Measurements from ENCODE around the gene HOXD9.

Gene HOXD9

GRCh38 chr2:176122683-176123410 is at the start of gene HOXD9:
TSS of gene HOXD9 (plus strand) at chr2:176122719. CDS start at chr2:176122769, 50 bp downstream.
- no peak for DNase-seq (ENCODE audit: low read depth, low spot score)

DNA sequence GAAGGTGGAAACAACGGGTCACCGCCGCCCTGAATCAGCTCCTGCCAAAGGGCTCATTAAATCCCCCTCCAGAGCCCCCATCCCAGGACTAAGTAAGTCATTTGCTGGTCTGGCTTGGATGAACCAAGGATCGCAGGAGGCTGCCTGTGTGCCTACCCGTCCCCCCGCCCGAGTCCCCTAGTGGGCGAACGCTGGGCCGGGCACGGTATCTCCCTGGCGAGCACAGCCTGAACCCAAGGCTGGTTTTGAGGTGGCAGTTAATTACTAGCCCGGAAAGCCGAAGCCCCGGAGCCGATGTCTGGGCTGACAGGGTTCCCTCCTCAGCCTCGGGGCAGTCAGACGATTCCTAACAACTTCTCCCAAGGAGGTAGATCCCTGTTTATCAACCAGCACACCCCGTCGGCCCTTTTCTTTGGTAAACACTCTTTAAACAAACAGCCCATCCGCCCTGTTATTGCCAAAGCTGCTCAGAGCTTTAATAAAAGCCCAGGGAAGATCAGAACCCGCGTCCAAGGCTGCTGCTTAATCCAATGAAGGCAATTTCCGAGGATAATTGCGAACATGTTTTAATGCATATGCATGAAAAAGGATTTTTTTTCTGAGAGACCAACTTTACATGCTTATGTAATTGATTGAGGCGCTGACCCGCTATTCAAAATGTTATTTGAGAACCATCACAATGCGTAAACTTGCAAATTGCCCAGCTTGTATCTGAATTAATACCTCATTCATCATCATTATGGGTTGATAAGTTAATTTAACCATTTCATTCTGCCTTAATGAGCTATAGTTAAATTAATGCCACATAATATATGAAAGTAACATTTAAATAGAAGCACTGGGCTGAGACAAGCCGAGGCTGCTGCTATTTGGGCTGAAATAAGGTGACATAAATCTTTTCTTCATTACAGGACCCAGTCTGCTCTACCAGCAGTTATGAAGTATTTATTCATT is 49.3 kb upstream of the HOXD9 start:
- no peak for DNase-seq (ENCODE audit: low read depth, low spot score)

- DNase-seq (ENCODE audit: low read depth, low spot score): no peak
Measured at GRCh38 chr2:176074919-176075425, 47.5 kb upstream of the HOXD9 start.

DNA sequence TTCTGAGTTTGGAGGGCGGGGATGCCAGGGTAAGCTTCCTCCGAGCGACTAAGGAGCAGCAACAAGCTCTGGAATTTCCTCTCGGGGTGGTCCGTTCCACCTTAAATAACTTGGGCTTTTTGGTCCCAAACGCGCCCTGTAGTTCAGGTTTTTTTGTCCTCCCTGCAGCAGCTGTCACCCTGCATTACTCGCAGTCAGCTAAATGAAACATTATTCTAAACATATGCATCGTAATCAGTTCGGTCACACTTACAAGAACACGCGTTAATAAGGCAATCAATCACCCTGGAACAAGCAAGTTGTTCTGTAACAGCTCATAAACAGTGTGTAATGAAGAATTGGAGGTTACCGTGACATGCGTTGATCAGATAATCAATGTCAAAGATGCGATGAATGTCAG is 47.0 kb upstream of the HOXD9 start:
- DNase-seq (ENCODE audit: low read depth, low spot score): no peak

GRCh38 chr2:176076063-176076462 is 46.5 kb upstream of the HOXD9 start:
- no peak for DNase-seq (ENCODE audit: low read depth, low spot score)

- DNase-seq (ENCODE audit: low read depth, low spot score): no peak
Measured at GRCh38 chr2:176076796-176077195, 45.7 kb upstream of the HOXD9 start.

- DNase-seq (ENCODE audit: low read depth, low spot score): no peak
Measured at GRCh38 chr2:176078541-176079284, 43.8 kb upstream of the HOXD9 start.

DNA sequence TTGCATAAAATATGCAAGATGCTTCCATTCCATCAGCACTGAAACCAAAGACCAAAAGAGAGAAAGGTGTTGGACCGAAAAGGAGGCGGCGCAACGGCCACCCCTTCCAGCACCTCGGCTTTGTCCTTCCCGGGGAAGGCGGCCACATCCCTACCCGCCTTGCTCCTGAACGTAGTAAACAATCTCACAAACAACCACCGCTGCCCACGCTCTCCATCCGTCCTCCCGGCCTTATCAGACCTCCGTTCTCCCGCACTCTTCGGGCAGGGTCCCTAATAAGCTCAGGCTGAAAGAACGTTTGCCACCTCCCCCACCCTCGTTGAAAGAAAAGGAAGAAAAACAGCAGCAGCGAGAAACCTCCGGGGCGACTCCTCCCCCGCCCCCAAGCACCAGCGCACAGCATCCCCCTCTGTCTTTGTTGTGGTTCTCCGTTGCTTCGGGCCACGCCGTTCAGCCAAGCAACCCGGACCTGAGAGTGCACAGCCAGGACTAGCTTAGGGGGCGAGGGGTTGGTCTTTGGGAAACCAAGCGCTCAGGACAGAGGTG is 43.2 kb upstream of the HOXD9 start:
- no peak for DNase-seq (ENCODE audit: low read depth, low spot score)

GRCh38 chr2:176079831-176080539 is 42.5 kb upstream of the HOXD9 start:
- DNase-seq (ENCODE audit: low read depth, low spot score): no peak

DNA sequence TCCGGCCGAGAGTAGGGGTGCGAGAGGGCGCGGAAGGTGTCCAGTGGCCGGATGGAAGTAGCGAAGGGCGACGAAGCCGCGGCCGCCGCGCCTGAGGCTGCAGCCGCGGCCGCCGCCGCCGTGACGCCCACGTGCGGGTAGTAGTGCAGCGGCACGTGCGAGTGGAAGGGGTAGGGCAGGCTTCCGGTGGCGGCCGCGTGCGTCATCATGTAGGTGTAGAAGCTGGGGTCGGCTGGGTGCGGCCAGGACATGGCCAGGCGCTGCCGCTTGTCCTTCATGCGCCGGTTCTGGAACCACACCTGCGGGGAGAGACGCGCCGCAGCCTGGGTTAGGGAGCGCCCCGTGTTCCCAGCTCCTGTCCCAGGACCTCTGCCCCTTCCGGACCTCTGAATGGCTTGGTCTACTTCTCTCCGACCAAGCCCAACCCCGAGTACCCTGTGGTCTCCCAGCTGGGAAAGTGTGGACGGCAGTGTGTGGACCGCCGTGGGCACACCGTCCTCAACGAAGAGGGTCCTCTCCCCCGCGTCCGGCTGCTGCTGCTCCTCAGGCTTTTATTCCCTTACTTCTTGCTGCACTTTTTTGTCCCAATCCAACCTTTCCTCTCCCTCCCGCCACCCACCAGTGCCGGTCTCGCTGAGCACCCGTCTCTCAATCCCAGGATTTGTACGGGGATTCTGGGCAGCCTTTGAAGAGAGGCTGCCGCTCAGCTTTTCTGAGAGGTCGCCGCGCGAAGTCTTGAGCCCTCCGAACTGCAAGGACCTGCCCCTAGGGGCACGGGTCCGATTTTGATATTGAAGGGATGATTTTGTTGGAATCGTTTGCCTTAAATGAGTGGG is 41.8 kb upstream of the HOXD9 start:
- DNase-seq (ENCODE audit: low read depth, low spot score): no peak

- DNase-seq (ENCODE audit: low read depth, low spot score): no peak
Measured at GRCh38 chr2:176081376-176081836, 41.1 kb upstream of the HOXD9 start.

GRCh38 chr2:176081837-176082524 is 40.5 kb upstream of the HOXD9 start:
- DNase-seq (ENCODE audit: low read depth, low spot score): no peak

- DNase-seq (ENCODE audit: low read depth, low spot score): no peak
Measured at GRCh38 chr2:176082525-176082823, 40.0 kb upstream of the HOXD9 start.

- no peak for DNase-seq (ENCODE audit: low read depth, low spot score)
Measured at GRCh38 chr2:176082824-176083751, 39.4 kb upstream of the HOXD9 start.

DNA sequence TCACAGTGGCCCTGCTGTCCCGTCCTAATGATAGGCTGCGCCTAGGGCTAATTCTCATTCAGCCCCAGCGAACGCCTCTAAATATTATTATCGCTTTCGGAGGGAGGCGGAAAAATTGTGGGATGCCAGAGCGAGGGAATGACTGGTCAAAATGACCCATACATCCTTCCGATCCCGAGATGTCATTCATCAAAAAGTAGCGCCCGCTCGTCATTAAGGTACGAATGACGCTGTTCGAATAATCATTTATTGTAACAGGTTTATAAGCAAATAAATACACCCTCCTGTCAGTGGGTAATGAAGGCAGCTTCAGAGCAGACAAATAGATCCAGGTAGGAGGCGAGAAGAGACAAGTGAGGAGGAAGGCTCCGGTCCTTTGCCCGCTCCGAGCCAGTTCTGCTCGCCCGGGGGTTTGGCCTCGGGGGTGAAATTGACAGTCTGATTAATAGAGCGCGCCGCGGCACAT is 38.7 kb upstream of the HOXD9 start, which contains the start of gene EVX2:
TSS of gene EVX2 (minus strand) at position 167 of the 466 bp plus-strand sequence. CDS start 186 bp downstream, outside the sequence.
- DNase-seq (ENCODE audit: low read depth, low spot score): no peak

DNA sequence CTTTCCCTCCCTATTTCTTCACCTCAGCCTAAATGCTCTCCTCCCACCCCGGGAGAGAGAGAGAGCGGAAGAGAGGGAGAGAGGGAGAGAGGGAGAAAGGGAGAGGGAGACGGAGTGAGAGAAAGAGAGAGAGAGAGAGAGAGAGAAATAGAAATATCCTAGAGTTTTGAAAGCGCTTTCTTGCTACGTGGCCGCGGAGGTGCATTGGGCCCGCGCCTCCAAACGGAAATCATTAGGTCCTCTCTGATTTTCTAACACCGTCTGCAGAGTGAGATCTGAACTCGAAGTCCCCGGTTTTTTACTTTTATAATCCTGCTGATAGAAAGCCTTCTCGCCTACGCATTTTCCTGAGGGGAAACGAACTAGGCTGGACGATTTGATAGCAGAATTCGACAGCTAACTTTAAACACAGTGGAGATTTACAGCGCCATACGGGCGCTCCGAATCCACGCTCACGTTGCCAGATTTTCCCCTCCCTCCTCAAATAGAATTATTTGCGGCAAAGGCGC is 37.9 kb upstream of the HOXD9 start:
- no peak for DNase-seq (ENCODE audit: low read depth, low spot score)

DNA sequence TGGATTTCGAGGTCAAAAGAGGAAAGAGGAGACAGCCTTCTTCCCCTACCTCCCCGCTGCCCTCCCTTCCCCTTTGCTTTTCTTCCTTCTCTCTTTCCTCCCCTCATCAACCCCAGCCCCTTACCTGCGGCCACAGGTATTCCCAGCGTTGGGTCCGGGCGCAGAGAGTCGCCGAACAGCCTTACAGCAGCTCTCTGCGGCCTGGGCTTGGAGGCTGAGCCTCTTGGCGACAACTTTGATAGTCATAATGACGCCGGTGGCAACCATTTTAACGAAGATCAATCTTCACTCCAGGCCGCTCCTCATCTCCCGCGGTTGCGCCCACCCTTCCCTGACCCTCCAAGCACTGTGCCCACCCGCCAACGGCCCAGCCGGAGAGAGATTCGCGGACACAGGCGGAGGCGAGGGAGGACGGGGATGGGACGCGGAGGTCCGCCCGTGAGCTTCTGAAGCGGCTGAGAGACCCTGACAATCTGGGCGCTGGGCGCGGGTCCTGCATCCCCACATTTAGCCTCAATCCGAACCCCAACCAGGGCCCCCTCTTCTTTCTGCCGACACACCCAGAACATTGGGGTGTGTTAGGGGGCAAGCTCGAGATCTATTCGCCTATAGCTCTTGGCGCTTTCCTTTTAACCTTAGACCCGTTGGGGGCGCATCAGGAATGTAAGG is 37.3 kb upstream of the HOXD9 start:
- no peak for DNase-seq (ENCODE audit: low read depth, low spot score)

All from brain pericyte (primary cell).